C4-2B (cell line): ENCODE results near the gene ATAD1.

Experiments used
- CTCF ChIP-seq: fragments of 450-650 bp; conservative IDR thresholded peaks from 2 replicates; pipeline ENCODE4 v1.5.1; 2017; ENCODE audit warnings: mild to moderate bottlenecking
- ZFX ChIP-seq: fragments of 450-650 bp; IDR thresholded peaks from 2 replicates; pipeline ENCODE4 v1.6.1; 2017

GRCh38 chr10:87750817-87751216 lies 67.2 kb downstream of the ATAD1 start:
- TF ChIP-seq CTCF: no peak
- no peak for TF ChIP-seq ZFX
